Astrocyte of the hippocampus (primary cell): Measurements from ENCODE around the gene CAMSAP3.

Experiments
- DNase-seq: peaks from one replicate; pipeline ENCODE4 v3.0.0; 2011; ENCODE audit warnings: low read depth, low spot score

CAMSAP3 gene

GRCh38 chr19:7648265-7649014 is 52.8 kb downstream of the CAMSAP3 start:
- DNase-seq = no peak

- DNase-seq = no peak
Observed at GRCh38 chr19:7650148-7650547, 54.5 kb downstream of the CAMSAP3 start.

GRCh38 chr19:7652061-7652641 is 56.5 kb downstream of the CAMSAP3 start:
- DNase-seq = peak; percentile 79

- DNase-seq = no peak
Observed at GRCh38 chr19:7654401-7654800, 58.7 kb downstream of the CAMSAP3 start.

GRCh38 chr19:7655581-7655980 is 59.9 kb downstream of the CAMSAP3 start:
- no peak for DNase-seq

- no peak for DNase-seq
Observed at GRCh38 chr19:7657131-7657751, 61.6 kb downstream of the CAMSAP3 start.

GRCh38 chr19:7658219-7658686 is 62.6 kb downstream of the CAMSAP3 start:
- no peak for DNase-seq

GRCh38 chr19:7661744-7662538 is 66.3 kb downstream of the CAMSAP3 start:
- no peak for DNase-seq

- DNase-seq = no peak
Observed at GRCh38 chr19:7662657-7663056, 67.0 kb downstream of the CAMSAP3 start.

GRCh38 chr19:7663706-7664105 is 68.0 kb downstream of the CAMSAP3 start:
- no peak for DNase-seq

- no peak for DNase-seq
Observed at GRCh38 chr19:7665076-7665475, 69.4 kb downstream of the CAMSAP3 start.
